Adrenal gland (tissue), 5 donors: ENCODE measurements around the gene ABLIM2.

Source experiments
- CTCF ChIP-seq, 6 experiments: fragments of 450-650 bp in 4 of 6; fragments of 200-600 bp in 2 of 6; sonication (generic) in 1 of 6; IDR thresholded peaks; 1 replicate in 5 of 6; 2 replicates in 1 of 6; pipeline versions ENCODE4 v1.5.1 to v1.8.0; 2016 to 2021; ENCODE audit warnings: antibody characterized with exemption in 6 of 6, mild to moderate bottlenecking in 2 of 6, moderate library complexity in 1 of 6
- POLR2A ChIP-seq, 2 donors: fragments of 450-650 bp; IDR thresholded peaks; one replicate each; pipeline ENCODE4 v1.6.1; 2017; ENCODE audit warnings: antibody characterized with exemption in 2 of 2, mild to moderate bottlenecking in 2 of 2, moderate library complexity in 1 of 2
- donor health status: DM: no; HTN: no; CAD: no.

GRCh38 chr4:8105306-8106100 lies 53.1 kb downstream of the ABLIM2 start:
- TF ChIP-seq POLR2A (IDR thresholded peaks at IDR 0.05) (no peak), CTCF (IDR thresholded peaks at IDR 0.05) (no peak)
